Effector memory CD4-positive, alpha-beta T cell (primary cell): ENCODE results near the gene TMEM43.

Experiments
- DNase-seq, 3 donors: peaks; one replicate each; pipeline ENCODE4 v3.0.0-alpha.2; 2020
- H3K27ac ChIP-seq: 2 replicates; pipeline ENCODE4 v1.7.0; 2013; ENCODE audit warnings: mild to moderate bottlenecking, low read length, moderate library complexity; ENCODE audit not compliant: insufficient read depth, poor library complexity, severe bottlenecking
- H3K27me3 ChIP-seq: replicated peaks from 2 replicates; pipeline ENCODE4 v1.7.0; 2013; ENCODE audit warnings: mild to moderate bottlenecking, low read length; ENCODE audit not compliant: insufficient read depth, control insufficient read depth, poor library complexity, severe bottlenecking
- H3K36me3 ChIP-seq: 2 replicates; pipeline ENCODE4 v1.7.0; 2013; ENCODE audit warnings: mild to moderate bottlenecking, low read length, moderate library complexity; ENCODE audit not compliant: control insufficient read depth, insufficient read depth
- H3K4me1 ChIP-seq: 2 replicates; pipeline ENCODE4 v1.7.0; 2013; ENCODE audit warnings: low read length, mild to moderate bottlenecking; ENCODE audit not compliant: control insufficient read depth, insufficient read depth, poor library complexity, severe bottlenecking
- H3K4me3 ChIP-seq: 2 replicates; pipeline ENCODE4 v1.7.0; 2013; ENCODE audit warnings: low read length, low read depth, mild to moderate bottlenecking; ENCODE audit not compliant: insufficient read depth, poor library complexity, severe bottlenecking
- H3K9me3 ChIP-seq: 2 replicates; pipeline ENCODE4 v1.7.0; 2013; ENCODE audit warnings: mild to moderate bottlenecking, low read length, moderate library complexity; ENCODE audit not compliant: control insufficient read depth

Gene TMEM43

GRCh38 chr3:14157951-14158350, 33.1 kb downstream of the TMEM43 start:
- Histone ChIP-seq H3K27me3 (no peaks in the 10 kb centered on the region), H3K9me3 (peaks cover 4% of the 10 kb centered on the region), H3K36me3 (peaks cover 82% of the 10 kb centered on the region), H3K4me1 (no peaks in the 10 kb centered on the region), H3K4me3 (no peak overlapping the region), H3K27ac (no peak overlapping the region)
- DNase-seq, result no peak

- no peak for DNase-seq
- H3K4me1 ChIP-seq, result no peaks in the 10 kb centered on the region
Observed at GRCh38 chr3:14158370-14158769, 33.5 kb downstream of the TMEM43 start.

GRCh38 chr3:14159426-14159825, 34.6 kb downstream of the TMEM43 start:
- H3K4me3 ChIP-seq, result no peak overlapping the region
- H3K27me3 ChIP-seq, result no peaks in the 10 kb centered on the region
- peaks cover 87% of the 10 kb centered on the region for H3K36me3 ChIP-seq
- H3K4me1 ChIP-seq, result no peaks in the 10 kb centered on the region
- H3K9me3 ChIP-seq, result peaks cover 4% of the 10 kb centered on the region
- H3K27ac ChIP-seq, result no peak overlapping the region
- no peak for DNase-seq

More at GRCh38 chr3:14158370-14158769, 33.5 kb downstream of the TMEM43 start:
- peaks cover 84% of the 10 kb centered on the region for H3K36me3 ChIP-seq
- H3K9me3 ChIP-seq, result peaks cover 4% of the 10 kb centered on the region
- no peaks in the 10 kb centered on the region for H3K27me3 ChIP-seq
- H3K27ac ChIP-seq, result no peak overlapping the region
- no peak overlapping the region for H3K4me3 ChIP-seq

GRCh38 chr3:14161282-14161681, 36.4 kb downstream of the TMEM43 start:
- H3K36me3 ChIP-seq, result peaks cover 100% of the 10 kb centered on the region
- peaks cover 4% of the 10 kb centered on the region for H3K9me3 ChIP-seq
- no peaks in the 10 kb centered on the region for H3K27me3 ChIP-seq
- H3K4me1 ChIP-seq, result no peaks in the 10 kb centered on the region
- no peak overlapping the region for H3K4me3 ChIP-seq
- no peak for DNase-seq
- H3K27ac ChIP-seq, result no peak overlapping the region

- H3K36me3 ChIP-seq, result peaks cover 99% of the 10 kb centered on the region
- H3K4me3 ChIP-seq, result no peak overlapping the region
- H3K4me1 ChIP-seq, result no peaks in the 10 kb centered on the region
- no peak overlapping the region for H3K27ac ChIP-seq
- H3K27me3 ChIP-seq, result no peaks in the 10 kb centered on the region
- DNase-seq, result no peak
- peaks cover 4% of the 10 kb centered on the region for H3K9me3 ChIP-seq
Observed at GRCh38 chr3:14162178-14162577, 37.3 kb downstream of the TMEM43 start.

DNA sequence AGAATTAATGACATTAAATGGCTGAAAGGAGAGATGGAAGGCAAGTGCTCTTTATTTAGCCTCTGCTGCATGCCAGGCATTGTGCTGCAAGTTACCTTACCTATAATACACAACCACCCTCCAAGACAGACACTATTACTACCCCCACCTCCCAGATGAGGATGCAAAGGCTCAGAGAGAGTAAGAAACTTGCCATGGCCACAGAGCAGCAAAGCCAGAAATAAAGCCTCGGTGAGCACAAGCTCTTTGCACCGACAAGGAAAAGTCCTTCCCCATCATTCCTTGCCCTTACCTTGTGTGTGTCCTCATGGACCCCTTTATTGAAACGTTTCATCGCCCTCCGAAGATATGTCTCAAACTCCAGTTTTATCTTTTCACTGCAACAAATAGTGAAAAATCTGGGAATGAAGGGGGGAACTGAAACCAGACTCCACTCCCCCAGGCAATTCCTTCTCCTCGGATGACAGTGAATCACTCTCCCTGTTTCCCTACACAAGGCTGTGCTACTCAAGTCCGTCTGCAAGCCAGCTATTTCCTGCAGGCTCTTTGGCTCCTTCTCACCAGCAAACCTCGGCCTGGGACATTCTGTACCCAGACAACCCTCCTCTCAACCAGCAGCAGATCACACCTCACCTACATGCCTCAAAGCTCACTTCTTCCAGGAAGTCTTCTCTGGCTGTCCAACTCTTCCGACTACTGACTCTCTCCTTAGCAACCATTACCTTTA, 42.2 kb downstream of the TMEM43 start:
- DNase-seq, result no peak
- no peak overlapping the region for H3K4me3 ChIP-seq
- H3K9me3 ChIP-seq, result no peaks in the 10 kb centered on the region
- H3K27ac ChIP-seq, result no peak overlapping the region
- no peaks in the 10 kb centered on the region for H3K4me1 ChIP-seq
- no peaks in the 10 kb centered on the region for H3K27me3 ChIP-seq
- peaks cover 97% of the 10 kb centered on the region for H3K36me3 ChIP-seq

DNA sequence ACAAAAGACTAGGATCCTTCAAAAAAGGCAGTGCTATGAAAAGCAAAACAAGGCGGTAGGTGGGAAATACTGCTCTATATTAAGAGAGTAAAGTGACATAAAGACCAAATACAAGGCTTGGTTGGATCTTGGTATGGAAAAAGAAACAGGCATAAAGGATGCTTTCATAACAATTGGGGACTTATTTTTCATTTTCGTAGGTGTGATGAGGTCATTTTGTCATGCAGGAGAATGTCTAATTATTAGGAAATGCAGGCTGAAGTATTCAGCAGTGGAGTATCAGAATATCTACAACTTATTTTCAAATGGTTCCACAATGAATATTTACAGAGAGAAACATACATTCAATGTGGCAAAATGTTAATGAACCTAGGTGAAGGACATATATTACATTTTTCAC, 44.6 kb downstream of the TMEM43 start:
- H3K9me3 ChIP-seq, result no peaks in the 10 kb centered on the region
- H3K36me3 ChIP-seq, result peaks cover 82% of the 10 kb centered on the region
- H3K4me3 ChIP-seq, result no peak overlapping the region
- DNase-seq, result no peak
- H3K27me3 ChIP-seq, result no peaks in the 10 kb centered on the region
- peaks cover 4% of the 10 kb centered on the region for H3K4me1 ChIP-seq
- H3K27ac ChIP-seq, result no peak overlapping the region

DNA sequence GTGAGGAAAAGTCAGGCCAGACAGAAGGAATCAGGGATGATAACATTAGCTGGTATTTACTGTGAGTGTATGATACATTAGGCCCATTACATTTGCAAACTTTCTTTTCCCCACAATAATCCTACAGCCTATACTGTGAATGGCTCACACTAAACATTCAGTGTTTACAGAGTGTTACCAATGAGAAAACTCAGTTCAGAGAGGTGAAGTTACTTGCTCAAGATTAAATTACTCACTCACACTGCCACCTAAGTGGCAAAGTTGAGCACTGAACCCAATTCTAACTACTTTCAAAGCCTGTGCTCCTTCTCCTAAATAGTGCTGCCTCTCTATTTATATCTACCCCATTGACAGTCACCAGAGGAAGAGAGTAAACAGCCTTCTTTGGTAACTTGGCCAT, 45.0 kb downstream of the TMEM43 start:
- no peak for DNase-seq
- Histone ChIP-seq H3K36me3 (peaks cover 78% of the 10 kb centered on the region), H3K4me3 (no peak overlapping the region), H3K9me3 (no peaks in the 10 kb centered on the region), H3K27me3 (no peaks in the 10 kb centered on the region), H3K4me1 (peaks cover 8% of the 10 kb centered on the region), H3K27ac (no peak overlapping the region)

DNA sequence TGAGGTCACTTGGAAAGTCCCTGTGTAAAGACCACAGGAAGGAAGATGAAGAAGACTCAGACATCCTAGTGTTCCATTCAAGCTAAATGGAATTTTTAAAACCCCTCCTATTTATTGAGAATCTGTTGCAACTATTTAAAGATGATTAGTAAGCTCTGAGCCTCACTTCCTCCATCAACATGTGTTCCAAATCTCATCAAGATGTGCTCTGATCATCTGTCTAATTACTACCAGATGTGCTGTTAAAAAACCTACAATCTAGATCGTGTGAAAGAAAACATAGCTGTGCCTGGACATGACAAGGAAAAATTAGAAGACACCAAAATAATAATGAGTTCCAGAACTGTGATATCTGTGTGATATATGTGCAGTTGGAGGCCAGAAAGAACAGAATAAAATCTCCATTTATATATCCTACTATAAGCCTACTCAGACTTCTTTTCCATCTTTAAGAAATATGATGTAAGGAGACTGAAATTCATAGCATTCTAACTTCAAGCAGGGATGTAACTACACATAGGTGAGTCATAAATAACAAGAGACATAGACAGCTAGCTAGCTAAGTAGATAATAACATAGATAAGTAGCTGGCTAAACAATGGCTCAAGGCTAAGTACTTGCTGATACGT, 45.8 kb downstream of the TMEM43 start:
- peaks cover 16% of the 10 kb centered on the region for H3K4me1 ChIP-seq
- no peak overlapping the region for H3K27ac ChIP-seq
- H3K36me3 ChIP-seq, result peaks cover 70% of the 10 kb centered on the region
- no peaks in the 10 kb centered on the region for H3K9me3 ChIP-seq
- DNase-seq, result no peak
- no peak overlapping the region for H3K4me3 ChIP-seq
- H3K27me3 ChIP-seq, result no peaks in the 10 kb centered on the region

DNA sequence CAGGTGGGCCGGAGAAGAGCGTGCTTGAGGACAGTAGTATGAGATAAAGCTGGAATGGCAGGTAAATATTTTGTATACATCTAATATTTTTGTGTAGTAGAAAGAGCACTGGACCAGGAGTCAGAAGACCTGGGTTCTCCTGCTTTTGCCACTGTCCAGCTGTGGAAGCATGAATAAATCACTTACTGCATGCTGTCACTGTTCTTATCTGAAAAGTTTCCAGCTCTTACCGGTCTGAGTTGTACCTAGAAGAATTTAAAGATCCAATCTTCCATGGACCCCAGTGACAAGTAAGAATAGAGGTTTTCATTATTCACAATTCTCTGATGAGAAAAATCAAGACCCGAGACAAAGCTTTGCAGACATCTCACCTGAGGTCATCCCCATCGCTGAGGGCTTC, 47.6 kb downstream of the TMEM43 start:
- peaks cover 53% of the 10 kb centered on the region for H3K36me3 ChIP-seq
- peaks cover 34% of the 10 kb centered on the region for H3K4me1 ChIP-seq
- no peaks in the 10 kb centered on the region for H3K27me3 ChIP-seq
- no peak overlapping the region for H3K27ac ChIP-seq
- DNase-seq, result no peak
- no peak overlapping the region for H3K4me3 ChIP-seq
- H3K9me3 ChIP-seq, result no peaks in the 10 kb centered on the region
